Peyer's patch (tissue), 4 donors: ENCODE measurements around the gene WARS2.

Experiments
- POLR2A ChIP-seq, 2 donors: fragments of 450-650 bp; IDR thresholded peaks; one replicate each; pipeline ENCODE4 v1.5.1; 2017; ENCODE audit warnings: antibody characterized with exemption in 2 of 2, mild to moderate bottlenecking in 2 of 2, moderate library complexity in 2 of 2
- TF ChIP-seq, protein P1 (sequence below), 6 experiments: fragments of 450-650 bp in 4 of 6; fragments of 200-600 bp in 2 of 6; sonication (generic) in 1 of 6; IDR thresholded peaks; one replicate each; pipeline ENCODE4 v1.5.1; 2017 to 2019; ENCODE audit warnings: antibody characterized with exemption in 6 of 6, mild to moderate bottlenecking in 3 of 6, moderate library complexity in 1 of 6

DNA sequence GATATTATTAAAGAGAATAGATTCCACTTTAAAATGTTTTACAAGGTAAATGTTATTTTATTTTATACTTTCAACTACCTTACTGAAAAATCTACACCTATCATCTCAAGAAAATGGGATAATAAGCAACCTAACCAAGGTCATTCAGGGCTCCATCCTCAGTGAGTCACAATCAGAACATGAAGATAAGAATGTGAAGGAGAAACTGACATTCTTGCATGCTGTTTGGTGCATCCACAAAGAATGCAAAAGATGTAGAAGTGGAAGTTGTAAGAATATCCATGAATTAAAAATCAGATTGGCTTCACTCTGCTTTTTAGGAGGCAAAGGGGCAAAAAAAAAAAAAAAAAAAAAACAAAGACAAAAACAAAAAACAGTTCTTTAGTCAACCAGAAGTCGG, 6.5 kb downstream of the WARS2 start:
- TF ChIP-seq, protein P1, sequence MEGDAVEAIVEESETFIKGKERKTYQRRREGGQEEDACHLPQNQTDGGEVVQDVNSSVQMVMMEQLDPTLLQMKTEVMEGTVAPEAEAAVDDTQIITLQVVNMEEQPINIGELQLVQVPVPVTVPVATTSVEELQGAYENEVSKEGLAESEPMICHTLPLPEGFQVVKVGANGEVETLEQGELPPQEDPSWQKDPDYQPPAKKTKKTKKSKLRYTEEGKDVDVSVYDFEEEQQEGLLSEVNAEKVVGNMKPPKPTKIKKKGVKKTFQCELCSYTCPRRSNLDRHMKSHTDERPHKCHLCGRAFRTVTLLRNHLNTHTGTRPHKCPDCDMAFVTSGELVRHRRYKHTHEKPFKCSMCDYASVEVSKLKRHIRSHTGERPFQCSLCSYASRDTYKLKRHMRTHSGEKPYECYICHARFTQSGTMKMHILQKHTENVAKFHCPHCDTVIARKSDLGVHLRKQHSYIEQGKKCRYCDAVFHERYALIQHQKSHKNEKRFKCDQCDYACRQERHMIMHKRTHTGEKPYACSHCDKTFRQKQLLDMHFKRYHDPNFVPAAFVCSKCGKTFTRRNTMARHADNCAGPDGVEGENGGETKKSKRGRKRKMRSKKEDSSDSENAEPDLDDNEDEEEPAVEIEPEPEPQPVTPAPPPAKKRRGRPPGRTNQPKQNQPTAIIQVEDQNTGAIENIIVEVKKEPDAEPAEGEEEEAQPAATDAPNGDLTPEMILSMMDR (IDR thresholded peaks at IDR 0.05): no peak
- TF ChIP-seq POLR2A (IDR thresholded peaks at IDR 0.05): no peak
